ENCODE measurements around the gene POM121C. TPM values are rescaled to one million over a fixed set of nuclear protein-coding genes. Genes with fewer than 3 reads are reported as not detected.
"Not testable (repeated sequence)": the region's sequence is repeated elsewhere in the genome, so short reads cannot be mapped to it uniquely, and the experiment has no call there.

Gene POM121C
- total and polyA plus RNA-seq, 10 of the 15 experiments (the other 5 are each of a cell fraction or from before 2014, with no cell fraction given) = 6.3 to 62.8 (median 17.1) TPM

- SMC1A ChIA-PET (ENCODE audit: uncharacterized antibody, unreplicated experiment); H3K4me1 ChIP-seq (ENCODE audit: control insufficient read depth, insufficient read depth, low read length); H3K79me2 ChIP-seq (ENCODE audit: control insufficient read depth, insufficient read depth, low read length); H4K20me1 ChIP-seq (ENCODE audit: control insufficient read depth, insufficient read depth); BruUV-seq (replicated peaks); in situ Hi-C loops (cut with MboI); H3K4me2 ChIP-seq (ENCODE audit: control insufficient read depth, insufficient read depth); RAD21 ChIA-PET (ENCODE audit: unreplicated experiment); H3K4me3 ChIP-seq; H3K9me3 ChIP-seq (replicated peaks; ENCODE audit: control insufficient read depth, insufficient read depth, low read length); H3K9ac ChIP-seq (ENCODE audit: control insufficient read depth, insufficient read depth, low read length); intact Hi-C loops (cut with micrococcal nuclease; ENCODE audit: unreplicated experiment); CTCF ChIA-PET; DNase-seq (ENCODE audit: low read depth, low spot score); H3K36me3 ChIP-seq (ENCODE audit: control insufficient read depth in 2 of 2, insufficient read depth in 2 of 2, low read length in 1 of 2); H2AFZ ChIP-seq (ENCODE audit: control insufficient read depth, low read depth, low read length); POLR2A ChIA-PET; H3K27ac ChIP-seq (ENCODE audit: control insufficient read depth, insufficient read depth); H3K27me3 ChIP-seq (replicated peaks in 1 of 2; ENCODE audit: control insufficient read depth in 2 of 2, insufficient read depth in 2 of 2, low read length in 1 of 2); FAIRE-seq: not testable (repeated sequence)
- peak; percentile 20 for ATAC-seq
- no CpG with 5 or more reads among the region's 13 CpGs for WGBS (ENCODE audit: insufficient coverage, insufficient replicate concordance, low lambda C conversion rate, missing lambda C conversion rate)
Observed at GRCh38 chr7:75410823-75411173, 75.3 kb downstream of the POM121C start.

- POLR2A ChIA-PET; CTCF ChIA-PET; RAD21 ChIA-PET (ENCODE audit: unreplicated experiment); H3K27me3 ChIP-seq (replicated peaks in 1 of 2; ENCODE audit: control insufficient read depth in 2 of 2, insufficient read depth in 2 of 2, low read length in 1 of 2); H4K20me1 ChIP-seq (ENCODE audit: control insufficient read depth, insufficient read depth); H3K4me1 ChIP-seq (ENCODE audit: control insufficient read depth, insufficient read depth, low read length); H3K79me2 ChIP-seq (ENCODE audit: control insufficient read depth, insufficient read depth, low read length); H3K27ac ChIP-seq (ENCODE audit: control insufficient read depth, insufficient read depth); H2AFZ ChIP-seq (ENCODE audit: control insufficient read depth, low read depth, low read length); intact Hi-C loops (cut with micrococcal nuclease; ENCODE audit: unreplicated experiment); SMC1A ChIA-PET (ENCODE audit: uncharacterized antibody, unreplicated experiment); H3K9ac ChIP-seq (ENCODE audit: control insufficient read depth, insufficient read depth, low read length); H3K4me2 ChIP-seq (ENCODE audit: control insufficient read depth, insufficient read depth); H3K9me3 ChIP-seq (replicated peaks; ENCODE audit: control insufficient read depth, insufficient read depth, low read length); H3K36me3 ChIP-seq (ENCODE audit: control insufficient read depth in 2 of 2, insufficient read depth in 2 of 2, low read length in 1 of 2); H3K4me3 ChIP-seq; in situ Hi-C loops (cut with MboI); DNase-seq (ENCODE audit: low read depth, low spot score): not testable (repeated sequence)
- no CpG with 5 or more reads among the region's 74 CpGs for WGBS (ENCODE audit: insufficient coverage, insufficient replicate concordance, low lambda C conversion rate, missing lambda C conversion rate)
- ATAC-seq (peak; percentile 96), FAIRE-seq (peak; percentile 90)
- BruUV-seq (replicated peaks) = TSS peak; percentile 92
Observed at GRCh38 chr7:75409880-75410822, 75.9 kb downstream of the POM121C start.

GRCh38 chr7:75404663-75405062 is 81.4 kb downstream of the POM121C start:
- H3K9ac ChIP-seq (ENCODE audit: control insufficient read depth, insufficient read depth, low read length); H3K4me1 ChIP-seq (ENCODE audit: control insufficient read depth, insufficient read depth, low read length); H3K4me2 ChIP-seq (ENCODE audit: control insufficient read depth, insufficient read depth); H3K4me3 ChIP-seq; intact Hi-C loops (cut with micrococcal nuclease; ENCODE audit: unreplicated experiment); SMC1A ChIA-PET (ENCODE audit: uncharacterized antibody, unreplicated experiment); DNase-seq (ENCODE audit: low read depth, low spot score); H3K36me3 ChIP-seq (ENCODE audit: control insufficient read depth in 2 of 2, insufficient read depth in 2 of 2, low read length in 1 of 2); H3K27me3 ChIP-seq (replicated peaks in 1 of 2; ENCODE audit: control insufficient read depth in 2 of 2, insufficient read depth in 2 of 2, low read length in 1 of 2); BruUV-seq (replicated peaks); FAIRE-seq; H4K20me1 ChIP-seq (ENCODE audit: control insufficient read depth, insufficient read depth); RAD21 ChIA-PET (ENCODE audit: unreplicated experiment); POLR2A ChIA-PET; H3K79me2 ChIP-seq (ENCODE audit: control insufficient read depth, insufficient read depth, low read length); H3K27ac ChIP-seq (ENCODE audit: control insufficient read depth, insufficient read depth); H3K9me3 ChIP-seq (replicated peaks; ENCODE audit: control insufficient read depth, insufficient read depth, low read length); H2AFZ ChIP-seq (ENCODE audit: control insufficient read depth, low read depth, low read length); CTCF ChIA-PET; in situ Hi-C loops (cut with MboI): not testable (repeated sequence)
- WGBS (ENCODE audit: insufficient coverage, insufficient replicate concordance, low lambda C conversion rate, missing lambda C conversion rate) = no CpG with 5 or more reads among the region's 18 CpGs
- ATAC-seq = peak; percentile 36
